ENCODE measurements around the gene GLOD4.
"Not testable (repeated sequence)": the region's sequence is repeated elsewhere in the genome, so short reads cannot be mapped to it uniquely, and the experiment has no call there.

DNA sequence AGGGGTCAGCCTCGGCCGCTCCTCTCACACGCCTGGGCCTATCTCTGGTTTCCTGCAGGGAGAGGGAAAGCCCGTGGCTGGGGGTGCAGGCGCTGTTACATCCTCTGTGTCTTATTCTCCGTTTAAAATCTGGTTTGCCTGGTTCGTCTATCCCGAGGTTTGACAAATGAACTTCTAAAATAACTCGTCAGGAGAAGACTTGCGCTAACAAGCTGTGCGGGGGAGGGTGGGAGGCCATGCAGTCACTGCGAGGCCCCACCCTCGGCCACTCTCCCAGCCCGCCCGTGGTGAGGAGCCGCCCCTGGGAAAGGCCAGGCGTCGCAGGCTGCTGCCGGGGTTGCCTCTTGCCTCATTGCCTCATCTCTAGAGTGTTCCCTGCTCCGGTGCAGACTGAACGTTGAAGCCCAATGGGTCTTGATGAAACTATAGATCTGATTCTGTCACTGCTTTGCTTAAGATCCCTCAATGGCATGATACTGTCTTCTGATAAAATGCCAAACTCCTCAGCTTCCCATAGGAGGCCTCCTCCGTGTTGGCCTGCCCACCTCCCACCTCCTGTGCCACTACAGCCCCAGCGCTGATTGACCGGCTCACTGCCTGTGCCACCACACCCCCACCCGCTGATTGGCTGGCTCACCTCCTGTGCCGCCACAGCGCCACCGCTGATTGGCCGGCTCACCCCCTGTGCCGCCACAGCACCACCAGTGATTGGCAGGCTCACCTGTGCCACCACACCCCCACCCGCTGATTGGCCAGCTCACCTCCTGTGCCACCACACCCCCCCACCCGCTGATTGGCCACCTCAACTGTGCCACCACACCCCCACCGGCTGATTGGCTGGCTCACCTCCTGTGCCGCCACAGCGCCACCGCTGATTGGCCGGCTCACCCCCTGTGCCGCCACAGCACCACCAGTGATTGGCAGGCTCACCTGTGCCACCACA, 8.1 kb upstream of the GLOD4 start:
- not testable (repeated sequence) for TF ChIP-seq POLR2A, POLR2AphosphoS5 (IDR thresholded peaks at IDR 0.05)
- TF ChIP-seq, protein P1, sequence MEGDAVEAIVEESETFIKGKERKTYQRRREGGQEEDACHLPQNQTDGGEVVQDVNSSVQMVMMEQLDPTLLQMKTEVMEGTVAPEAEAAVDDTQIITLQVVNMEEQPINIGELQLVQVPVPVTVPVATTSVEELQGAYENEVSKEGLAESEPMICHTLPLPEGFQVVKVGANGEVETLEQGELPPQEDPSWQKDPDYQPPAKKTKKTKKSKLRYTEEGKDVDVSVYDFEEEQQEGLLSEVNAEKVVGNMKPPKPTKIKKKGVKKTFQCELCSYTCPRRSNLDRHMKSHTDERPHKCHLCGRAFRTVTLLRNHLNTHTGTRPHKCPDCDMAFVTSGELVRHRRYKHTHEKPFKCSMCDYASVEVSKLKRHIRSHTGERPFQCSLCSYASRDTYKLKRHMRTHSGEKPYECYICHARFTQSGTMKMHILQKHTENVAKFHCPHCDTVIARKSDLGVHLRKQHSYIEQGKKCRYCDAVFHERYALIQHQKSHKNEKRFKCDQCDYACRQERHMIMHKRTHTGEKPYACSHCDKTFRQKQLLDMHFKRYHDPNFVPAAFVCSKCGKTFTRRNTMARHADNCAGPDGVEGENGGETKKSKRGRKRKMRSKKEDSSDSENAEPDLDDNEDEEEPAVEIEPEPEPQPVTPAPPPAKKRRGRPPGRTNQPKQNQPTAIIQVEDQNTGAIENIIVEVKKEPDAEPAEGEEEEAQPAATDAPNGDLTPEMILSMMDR (IDR thresholded peaks at IDR 0.05) = not testable (repeated sequence)
